IMR-90 (cell line): Measurements from ENCODE around the gene VWA7.

Source experiments
- BHLHE40 ChIP-seq: fragments of 150-350 bp; IDR thresholded peaks from 2 replicates; pipeline ENCODE4 v1.6.1; 2016; ENCODE audit warnings: mild to moderate bottlenecking, low read depth, low read length
- CEBPB ChIP-seq: IDR thresholded peaks from 2 replicates; pipeline ENCODE4 v1.6.1; 2012; ENCODE audit warnings: low read depth, low read length, improper control_type of control experiment
- CTCF ChIP-seq: conservative IDR thresholded peaks from 2 replicates; pipeline ENCODE4 v1.5.1; 2012; ENCODE audit warnings: mild to moderate bottlenecking, low read depth, low read length, improper control_type of control experiment
- ELK1 ChIP-seq: fragments of 150-350 bp; IDR thresholded peaks from 2 replicates; pipeline ENCODE4 v1.6.1; 2016; ENCODE audit warnings: low read depth, mild to moderate bottlenecking, low read length, moderate library complexity, borderline replicate concordance
- MAZ ChIP-seq: IDR thresholded peaks from 2 replicates; pipeline ENCODE4 v1.6.1; 2012; ENCODE audit warnings: low read depth, mild to moderate bottlenecking, low read length, improper control_type of control experiment, moderate library complexity, borderline replicate concordance
- MXI1 ChIP-seq: IDR thresholded peaks from 2 replicates; pipeline ENCODE4 v1.6.1; 2012; ENCODE audit warnings: low read depth, mild to moderate bottlenecking, low read length, moderate library complexity, borderline replicate concordance
- POLR2A ChIP-seq: IDR thresholded peaks from 2 replicates; pipeline ENCODE4 v1.6.1; 2012; ENCODE audit warnings: mild to moderate bottlenecking, low read depth, low read length
- RAD21 ChIP-seq: IDR thresholded peaks from 2 replicates; pipeline ENCODE4 v1.6.1; 2012; ENCODE audit warnings: low read length, improper control_type of control experiment
- RFX5 ChIP-seq: IDR thresholded peaks from 2 replicates; pipeline ENCODE4 v1.8.0; 2012; ENCODE audit warnings: low read depth, mild to moderate bottlenecking, low read length, moderate library complexity
- SMC3 ChIP-seq: fragments of 150-350 bp; IDR thresholded peaks from 2 replicates; pipeline ENCODE4 v1.6.1; 2016; ENCODE audit warnings: low read depth, mild to moderate bottlenecking, antibody characterized with exemption, low read length, moderate library complexity

GRCh38 chr6:31762878-31763618 is 14.1 kb downstream of the VWA7 start:
- no peak for TF ChIP-seq CTCF
- TF ChIP-seq POLR2A = no peak
- TF ChIP-seq CEBPB = no peak
- TF ChIP-seq SMC3 = no peak
- TF ChIP-seq RFX5 = no peak
- no peak for TF ChIP-seq MAZ
- TF ChIP-seq MXI1 = no peak
- no peak for TF ChIP-seq BHLHE40
- no peak for TF ChIP-seq ELK1
- TF ChIP-seq RAD21 = no peak
